Type B pancreatic cell (in vitro differentiated cells): ENCODE data around the gene COX6A1. TPM values are rescaled to one million over a fixed set of nuclear protein-coding genes. Genes with fewer than 3 reads are reported as not detected.
A peak's percentile ranks its signal among the peaks of the same experiment; 100 is the strongest.

ENCODE experiments used
- DNase-seq: peaks from one replicate; pipeline ENCODE4 v3.0.0; 2021; ENCODE audit warnings: mixed read lengths; ENCODE audit not compliant: unreplicated experiment; ENCODE audit errors: extremely low spot score
- H3K27ac Mint-ChIP-seq: 2 replicates; pipeline ENCODE4 v1.8.0; 2021; ENCODE audit warnings: mild to moderate bottlenecking, mixed read lengths
- H3K27me3 Mint-ChIP-seq: 2 replicates; pipeline ENCODE4 v1.8.0; 2021; ENCODE audit warnings: mixed read lengths
- H3K36me3 Mint-ChIP-seq: 2 replicates; pipeline ENCODE4 v1.8.0; 2021; ENCODE audit warnings: mixed read lengths
- H3K4me1 Mint-ChIP-seq: one replicate; pipeline ENCODE4 v1.8.0; 2021; ENCODE audit warnings: mixed read lengths; ENCODE audit not compliant: unreplicated experiment
- H3K4me3 Mint-ChIP-seq: 2 replicates; pipeline ENCODE4 v1.8.0; 2021; ENCODE audit warnings: mild to moderate bottlenecking, mixed read lengths
- H3K9me3 Mint-ChIP-seq: 2 replicates; pipeline ENCODE4 v1.8.0; 2021; ENCODE audit warnings: mixed read lengths
- CTCF ChIP-seq: fragments of 200-600 bp; sonication (generic); conservative IDR thresholded peaks from 2 replicates; pipeline ENCODE4 v1.5.0; 2021; ENCODE audit warnings: antibody characterized with exemption, mild to moderate bottlenecking
- total RNA-seq: library from RNA; stranded (reverse); gene quantifications from 2 replicates; pipeline ENCODE4 v1.2.1, GENCODE V29; 2021; ENCODE audit warnings: low replicate concordance

Gene COX6A1
- total RNA-seq, 1 donor from 2014 or later, result 400 TPM

GRCh38 chr12:120406069-120406468 lies 31.8 kb upstream of the COX6A1 start:
- Mint-ChIP-seq H3K36me3 (no peaks in the 10 kb centered on the region), H3K27me3 (no peaks in the 10 kb centered on the region), H3K27ac (no peak overlapping the region), H3K9me3 (no peaks in the 10 kb centered on the region), H3K4me1 (peaks cover 11% of the 10 kb centered on the region), H3K4me3 (no peak overlapping the region)
- DNase-seq, result no peak
- TF ChIP-seq CTCF, result no peak

- Mint-ChIP-seq H3K27ac (no peak overlapping the region), H3K4me3 (no peak overlapping the region), H3K4me1 (peaks cover 11% of the 10 kb centered on the region), H3K9me3 (no peaks in the 10 kb centered on the region), H3K36me3 (no peaks in the 10 kb centered on the region), H3K27me3 (no peaks in the 10 kb centered on the region)
- TF ChIP-seq CTCF, result no peak
- DNase-seq, result no peak
These were observed 31.4 kb upstream of the COX6A1 start for GRCh38 chr12:120406553-120406952.

- no peak for DNase-seq
- H3K4me1 Mint-ChIP-seq, result peaks cover 5% of the 10 kb centered on the region
- no peaks in the 10 kb centered on the region for H3K9me3 Mint-ChIP-seq
- no peak overlapping the region for H3K4me3 Mint-ChIP-seq
- no peak overlapping the region for H3K27ac Mint-ChIP-seq
- H3K27me3 Mint-ChIP-seq, result no peaks in the 10 kb centered on the region
- no peak for TF ChIP-seq CTCF
- no peaks in the 10 kb centered on the region for H3K36me3 Mint-ChIP-seq
These were observed 29.1 kb upstream of the COX6A1 start for GRCh38 chr12:120408771-120409170.

GRCh38 chr12:120412421-120412820 lies 25.5 kb upstream of the COX6A1 start:
- TF ChIP-seq CTCF, result no peak
- Mint-ChIP-seq H3K36me3 (no peaks in the 10 kb centered on the region), H3K9me3 (no peaks in the 10 kb centered on the region), H3K27me3 (no peaks in the 10 kb centered on the region), H3K4me3 (no peak overlapping the region), H3K27ac (no peak overlapping the region), H3K4me1 (peaks cover 12% of the 10 kb centered on the region)
- no peak for DNase-seq

- no peak for TF ChIP-seq CTCF
- H3K4me3 Mint-ChIP-seq, result no peak overlapping the region
- no peaks in the 10 kb centered on the region for H3K36me3 Mint-ChIP-seq
- H3K27ac Mint-ChIP-seq, result peak overlapping the region; percentile 48
- peaks cover 12% of the 10 kb centered on the region for H3K4me1 Mint-ChIP-seq
- DNase-seq, result no peak
- H3K9me3 Mint-ChIP-seq, result no peaks in the 10 kb centered on the region
- no peaks in the 10 kb centered on the region for H3K27me3 Mint-ChIP-seq
These were observed 23.8 kb upstream of the COX6A1 start for GRCh38 chr12:120413901-120414695.
